GM19468 (cell line): ENCODE measurements around the gene AKAP8L.

Experiments used
- ATAC-seq: cut with Tn5 transposase; IDR thresholded peaks from one replicate; pipeline ENCODE4 v1.9.1; 2021; ENCODE audit warnings: mild to moderate bottlenecking, moderate library complexity, moderate number of reproducible peaks; ENCODE audit not compliant: unreplicated experiment; ENCODE audit errors: extremely low read depth

AKAP8L gene

DNA sequence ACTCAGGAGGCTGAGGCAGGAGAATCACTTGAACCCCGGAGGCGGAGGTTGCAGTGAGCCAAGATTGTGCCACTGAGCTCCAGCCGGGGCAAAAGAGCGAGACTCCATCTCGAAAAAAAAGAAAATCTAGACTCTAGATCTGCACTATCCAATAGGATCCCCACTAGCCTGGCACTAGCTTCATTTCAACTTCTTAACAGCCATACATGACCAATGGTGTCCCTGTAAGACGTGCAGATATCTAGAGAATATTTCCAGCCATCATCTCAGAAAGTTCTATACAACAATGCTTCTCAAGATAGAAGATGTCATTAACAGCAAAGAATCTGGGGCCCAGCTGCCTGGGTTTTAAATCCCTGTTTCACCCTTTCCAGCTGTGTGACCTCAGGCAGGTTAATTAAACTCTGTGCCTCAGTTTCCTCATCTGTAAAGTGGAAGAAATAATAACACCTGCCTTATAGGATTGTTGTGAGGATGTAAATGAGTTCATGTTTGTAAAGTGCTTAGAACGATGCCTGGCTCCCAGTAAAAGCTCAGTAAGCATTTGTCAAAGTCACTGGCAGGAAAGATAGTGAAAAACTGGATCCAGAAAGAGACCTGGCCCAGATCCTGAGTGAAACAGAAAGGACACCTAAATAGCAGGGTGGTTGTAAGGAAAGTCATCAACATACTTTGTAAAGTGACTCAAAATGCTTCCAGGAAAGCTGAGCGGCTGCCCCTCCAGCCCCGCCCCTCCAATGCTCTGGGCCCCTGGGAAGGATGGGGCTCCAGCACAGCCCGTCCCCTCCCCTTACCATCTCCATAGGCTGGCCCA is 17.4 kb upstream of the AKAP8L start:
- no peak for ATAC-seq

DNA sequence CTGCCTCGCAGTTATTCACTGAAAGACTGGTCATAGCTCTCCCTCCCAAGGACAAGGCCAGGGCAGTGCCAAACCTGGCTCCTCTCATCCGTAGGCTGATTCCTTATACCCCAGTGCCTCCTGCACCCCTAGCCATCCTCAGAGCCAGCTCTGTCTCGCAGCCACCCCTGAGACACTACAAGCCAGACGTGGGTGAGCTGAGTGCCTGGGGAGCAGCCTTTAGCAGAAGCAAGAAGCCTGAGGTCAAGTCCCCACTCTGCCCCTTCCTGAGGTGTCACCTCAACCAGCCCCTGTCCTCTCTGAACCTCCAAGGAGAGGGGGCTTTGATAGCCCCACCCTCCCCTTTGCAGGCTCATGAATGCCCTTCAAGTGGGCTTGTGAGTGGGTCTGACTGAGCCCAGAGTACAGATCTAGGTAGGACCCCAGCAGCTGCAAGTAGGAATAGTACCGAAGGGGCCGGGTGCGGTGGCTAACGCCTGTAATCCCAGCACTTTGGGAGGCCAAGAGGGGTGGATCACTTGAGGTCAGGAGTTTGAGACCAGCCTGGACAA is 14.8 kb upstream of the AKAP8L start:
- no peak for ATAC-seq

DNA sequence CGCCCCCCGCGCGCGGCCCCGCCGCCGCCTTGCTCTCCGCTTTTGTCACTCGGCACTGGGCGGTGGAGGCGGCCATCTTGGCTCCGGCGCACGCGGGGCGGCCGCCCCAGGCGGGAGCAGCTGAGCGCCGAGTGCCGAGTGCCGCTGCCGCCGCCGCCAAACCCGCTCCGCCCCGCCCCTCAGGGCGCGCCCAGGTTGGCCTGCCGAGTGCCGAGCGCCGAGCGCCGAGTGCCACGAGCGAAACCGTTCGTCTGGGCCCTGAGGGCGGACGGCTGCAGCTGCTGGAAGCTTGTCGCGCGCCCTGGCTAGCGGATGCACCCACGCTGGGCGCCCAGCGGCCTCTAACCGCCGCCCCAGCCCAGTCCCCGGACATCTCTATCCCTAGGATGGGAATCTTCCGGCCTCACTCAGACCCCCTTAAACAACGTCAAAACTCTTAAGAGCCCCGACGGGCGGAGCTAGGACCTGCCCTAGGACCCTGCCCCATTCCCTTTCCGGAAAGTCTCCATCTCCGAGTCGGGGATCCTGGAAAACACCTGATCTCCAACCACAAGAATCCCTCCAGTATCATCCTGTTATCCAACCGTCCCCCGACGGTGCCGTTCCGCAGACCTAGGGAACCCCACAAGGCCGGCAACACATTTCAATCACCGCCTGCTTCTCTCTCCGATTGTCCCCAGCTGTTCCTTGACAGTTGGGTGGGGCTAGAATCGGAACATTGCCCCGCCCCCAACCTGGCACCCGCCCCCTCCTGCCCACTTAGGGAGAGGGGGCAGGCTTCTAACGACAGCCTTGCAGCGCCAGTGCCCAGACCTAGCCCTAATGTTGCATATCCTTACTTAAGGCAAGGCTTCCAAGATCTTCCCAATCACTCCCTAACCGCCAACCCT is 14.1 kb upstream of the AKAP8L start:
- no peak for ATAC-seq

DNA sequence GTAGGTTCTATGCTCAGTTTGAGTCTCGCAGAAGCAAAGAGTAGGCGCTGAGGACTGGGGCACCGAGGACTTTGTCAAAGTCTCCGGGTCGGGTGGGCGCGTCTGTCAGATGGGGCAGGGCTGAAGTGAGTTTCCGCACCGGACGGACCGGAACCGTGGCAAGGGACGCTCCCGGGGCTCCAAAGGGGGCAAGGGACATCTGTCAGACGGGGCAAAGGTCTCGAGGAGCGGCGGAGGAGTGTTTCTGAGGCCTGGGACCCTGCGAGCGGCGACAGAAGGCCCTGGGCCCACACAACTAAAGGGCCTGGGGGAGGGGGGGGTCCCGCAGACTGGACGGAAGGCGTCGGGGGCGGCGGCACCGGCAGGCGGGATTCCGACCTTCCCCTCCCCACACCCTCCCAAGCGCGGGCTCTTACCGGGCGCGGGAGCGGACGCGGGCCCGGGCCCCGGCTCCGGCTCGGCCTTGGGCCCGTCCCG is 13.3 kb upstream of the AKAP8L start:
- no peak for ATAC-seq

DNA sequence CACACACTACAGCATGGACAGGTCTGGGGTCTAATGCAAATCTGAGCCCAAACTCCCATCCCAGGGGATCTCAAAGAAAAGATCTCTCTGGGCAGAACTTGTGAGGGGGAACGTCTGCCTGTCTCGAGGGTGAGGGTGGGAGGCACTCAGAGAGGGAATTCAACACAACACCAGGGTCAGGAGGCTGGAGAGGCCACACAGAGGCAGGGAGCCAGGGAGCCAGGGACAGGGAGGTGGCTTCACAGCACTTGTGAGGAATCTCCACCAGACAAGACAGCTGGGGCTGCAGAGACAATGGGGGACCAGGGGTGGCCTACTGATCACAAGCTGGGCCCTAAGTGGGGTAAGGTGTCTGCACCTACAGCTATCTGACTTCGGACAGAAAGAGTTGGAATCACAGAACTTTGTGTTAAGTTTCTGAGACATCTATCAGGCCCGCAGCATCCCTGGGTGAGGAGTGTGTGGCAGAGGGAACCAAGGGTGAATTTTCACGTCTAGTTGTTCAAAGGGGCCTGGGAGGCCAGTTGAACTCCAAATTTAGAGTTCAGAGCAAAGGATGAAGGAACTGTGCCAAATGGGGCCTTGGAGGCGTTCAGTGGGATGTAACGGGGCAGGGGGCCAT is 12.7 kb upstream of the AKAP8L start:
- ATAC-seq, result no peak

DNA sequence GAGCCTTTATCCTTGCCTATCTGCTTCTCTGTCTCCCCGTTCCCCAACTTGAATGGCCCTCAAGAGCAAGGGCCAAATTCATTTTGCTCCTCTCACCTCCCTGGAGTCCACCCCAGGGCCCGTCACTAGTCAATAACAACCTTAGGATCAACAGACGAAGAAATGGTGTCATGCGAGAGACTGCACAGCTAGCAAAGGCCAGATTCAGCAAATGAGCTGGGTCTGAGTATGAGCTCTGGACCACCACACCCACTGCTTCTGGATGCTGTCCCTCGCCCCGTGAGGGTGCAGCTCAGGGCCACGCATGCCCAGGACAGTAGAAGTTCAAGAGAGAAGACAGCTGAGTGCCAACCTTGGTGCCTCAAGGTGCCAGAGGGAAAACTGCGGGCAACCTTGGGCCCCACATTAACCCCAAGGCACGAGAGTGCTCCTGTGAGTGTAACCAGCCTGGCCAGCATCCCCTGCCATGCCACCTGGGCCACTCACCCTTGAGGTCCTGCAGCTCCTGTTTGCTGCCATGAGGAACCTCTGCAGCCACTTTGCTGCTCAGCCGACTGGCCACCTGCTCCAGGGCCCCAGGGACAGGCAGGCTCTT is 11.8 kb upstream of the AKAP8L start:
- no peak for ATAC-seq

DNA sequence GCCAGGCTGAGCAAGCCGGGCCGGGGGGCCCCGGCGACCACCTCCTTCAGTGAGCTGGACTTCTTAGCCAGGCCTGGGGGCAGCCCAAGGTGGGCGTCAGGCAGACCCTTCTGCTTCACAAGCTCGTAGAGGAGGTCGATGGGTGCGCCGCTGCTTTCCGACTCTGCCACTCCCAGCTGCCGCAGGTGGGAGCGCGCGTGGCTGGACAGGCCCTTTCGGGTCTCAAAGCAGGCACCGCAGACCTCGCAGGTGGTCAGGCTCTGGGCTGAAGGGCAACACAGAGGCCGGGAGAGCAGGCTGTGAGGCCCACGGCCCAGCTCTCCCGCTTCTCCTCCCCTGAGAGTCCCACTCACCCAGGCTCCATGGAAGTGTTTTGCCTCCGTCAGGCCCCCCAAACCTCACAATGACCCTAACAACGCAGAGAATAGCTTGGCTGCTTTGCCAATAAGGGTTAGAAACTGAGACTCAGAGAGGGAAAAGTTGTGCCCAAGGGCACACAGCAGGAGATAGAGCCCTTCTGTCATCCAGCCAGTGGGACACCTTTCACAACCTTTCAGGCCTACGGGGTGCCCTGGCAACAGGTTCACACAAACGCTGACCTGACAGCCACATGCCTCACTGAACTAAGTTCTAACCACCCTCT is 11.2 kb upstream of the AKAP8L start:
- no peak for ATAC-seq

DNA sequence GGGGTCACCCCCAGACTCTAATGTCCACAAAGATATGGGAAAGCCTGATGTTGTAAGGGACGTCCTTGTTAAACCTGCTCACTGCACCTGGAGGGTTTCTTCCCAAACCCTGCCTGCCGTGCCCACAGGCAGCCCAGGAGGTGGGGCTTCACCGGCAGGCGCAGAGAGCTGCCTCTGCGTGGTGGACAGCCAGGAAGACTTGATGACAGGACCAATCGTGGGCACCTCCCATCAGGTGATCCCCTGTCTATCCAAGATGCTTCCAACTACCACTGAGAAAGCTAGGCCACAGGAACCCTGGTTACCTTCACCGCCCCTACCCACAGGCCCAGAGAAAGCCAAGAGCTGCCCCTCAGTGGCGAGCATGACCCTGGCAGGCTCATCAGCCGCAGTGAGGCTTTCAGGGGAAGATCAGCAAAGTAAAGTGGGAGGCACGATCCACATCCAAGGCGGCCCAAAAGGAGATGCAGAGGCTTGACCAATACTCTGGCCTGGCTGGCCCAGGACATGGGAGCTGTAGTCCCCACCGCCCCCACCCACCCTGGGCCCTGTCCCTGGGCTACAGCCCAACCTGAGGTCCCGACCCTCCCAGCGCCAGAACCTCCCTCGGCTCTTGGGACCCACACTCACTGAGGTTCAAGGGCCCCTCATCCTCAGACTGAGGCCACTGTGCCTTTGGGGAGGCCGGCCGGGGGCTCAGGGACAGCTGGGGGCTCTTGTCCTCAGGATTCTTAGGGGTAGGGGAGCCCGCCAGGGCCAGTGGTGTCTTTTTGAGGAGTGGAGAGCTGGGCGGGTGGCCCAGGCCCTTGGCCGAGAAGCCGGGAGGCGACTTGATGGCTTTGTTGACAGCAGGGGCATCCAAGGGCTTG is 10.4 kb upstream of the AKAP8L start:
- ATAC-seq, result no peak

DNA sequence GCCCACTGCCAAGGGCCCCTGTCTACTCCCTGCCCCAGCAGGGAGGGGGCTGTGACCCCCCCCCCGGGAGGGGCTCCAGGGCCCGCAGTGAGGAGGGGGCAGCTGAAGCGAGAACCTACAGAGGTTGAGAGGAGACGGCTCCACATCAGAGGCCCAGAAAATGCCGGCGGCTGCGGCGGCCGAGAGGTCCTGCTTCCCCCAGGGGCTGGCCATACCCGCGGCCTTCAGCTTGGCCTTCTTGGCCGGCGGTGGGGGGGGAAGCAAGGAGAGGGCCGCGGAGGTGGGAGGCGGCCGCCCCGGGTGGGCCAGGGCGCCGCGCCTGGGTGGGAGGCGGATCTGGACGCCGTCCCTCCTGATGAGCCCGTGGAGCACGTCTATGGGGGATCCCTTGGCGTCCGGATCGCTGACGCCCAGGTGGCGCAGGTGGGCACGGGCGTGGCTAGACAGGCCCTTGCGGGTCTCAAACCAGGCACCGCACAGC is 9.2 kb upstream of the AKAP8L start:
- ATAC-seq, result no peak

DNA sequence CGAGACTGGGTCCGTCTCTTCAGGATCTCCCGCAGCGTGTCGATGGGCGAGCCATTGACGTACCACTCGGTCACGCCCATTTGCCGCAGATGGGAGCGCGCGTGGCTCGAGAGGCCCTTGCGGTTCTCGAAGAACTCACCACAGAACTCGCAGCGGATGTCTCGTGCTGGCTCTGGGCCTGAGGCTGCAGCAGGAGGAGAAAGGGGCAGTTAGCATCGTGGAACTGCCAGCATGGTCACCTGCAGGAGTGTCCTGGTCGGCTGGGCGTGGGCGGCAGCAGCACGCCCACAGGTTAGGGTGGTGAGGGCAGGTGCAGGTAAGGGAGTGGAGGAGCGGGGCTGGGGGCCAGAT is 8.5 kb upstream of the AKAP8L start:
- no peak for ATAC-seq

DNA sequence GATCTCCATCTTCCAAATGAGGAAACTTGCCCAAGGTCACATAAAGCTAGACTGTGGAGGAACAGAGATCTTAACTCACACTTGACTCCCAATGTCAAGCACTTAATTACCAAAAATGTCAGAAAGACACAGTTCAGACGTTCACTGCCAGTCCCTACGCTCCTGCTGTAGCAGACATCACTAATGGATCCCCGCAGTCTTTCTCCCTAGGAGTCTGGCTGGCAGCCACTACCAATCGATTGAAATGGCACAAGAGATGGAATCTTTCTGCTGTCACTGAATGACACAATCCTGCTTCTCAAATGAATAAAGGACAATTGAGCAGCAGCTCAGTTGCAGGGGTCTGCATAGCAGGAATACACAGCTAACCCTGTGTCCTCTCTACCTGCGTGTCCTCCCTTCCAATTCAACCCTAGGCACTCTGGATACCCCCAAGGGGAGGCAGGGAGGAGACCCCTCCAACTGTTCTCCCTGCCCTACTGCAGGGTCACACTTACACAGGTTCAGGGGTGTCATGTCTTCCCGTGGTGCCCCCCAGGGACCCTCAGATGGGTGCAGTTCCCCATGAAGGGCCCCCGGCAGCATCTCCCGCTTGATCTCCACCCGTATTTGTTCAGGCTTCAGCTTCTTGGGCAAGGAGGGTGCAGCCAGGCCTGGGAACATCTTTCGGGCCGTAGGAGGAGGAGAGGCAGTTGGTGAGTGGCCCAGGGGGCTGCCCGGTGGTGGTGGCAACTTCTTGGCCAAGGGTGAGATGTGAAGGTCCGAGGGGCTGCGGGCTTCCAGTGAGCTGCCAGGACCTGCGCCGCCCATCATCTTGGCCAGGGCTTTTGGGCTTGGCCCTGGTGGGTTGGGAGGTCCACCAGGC is 7.9 kb upstream of the AKAP8L start:
- no peak for ATAC-seq

DNA sequence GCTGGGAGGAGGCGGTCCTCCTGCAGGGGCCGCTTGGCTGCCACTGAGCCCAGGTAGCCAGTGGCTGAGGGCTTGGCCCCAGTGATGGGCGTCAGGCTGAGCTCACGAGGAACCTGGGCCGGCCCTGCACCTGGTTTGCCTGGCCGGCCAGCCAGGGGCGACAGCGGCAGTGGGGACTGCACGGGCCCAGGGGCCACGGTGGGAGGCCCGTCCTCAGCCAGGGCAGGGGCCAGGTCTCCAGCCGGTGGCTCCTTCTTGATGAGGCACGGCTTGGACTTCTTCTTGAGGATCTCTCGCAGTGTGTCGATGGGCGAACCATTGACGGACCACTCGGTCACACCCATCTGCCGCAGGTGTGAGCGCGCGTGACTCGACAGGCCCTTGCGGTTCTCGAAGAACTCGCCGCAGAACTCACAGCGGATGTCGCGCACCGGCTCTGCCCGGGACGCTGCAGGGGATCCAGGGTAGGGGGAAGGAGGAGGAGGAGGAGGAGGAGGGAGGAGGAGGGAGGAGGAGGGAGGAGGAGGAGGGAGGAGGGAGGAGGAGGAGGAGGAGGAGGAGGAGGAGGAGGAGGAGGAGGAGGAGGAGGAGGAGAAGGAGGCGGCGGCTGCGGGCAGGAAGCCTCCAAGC is 6.6 kb upstream of the AKAP8L start:
- ATAC-seq, result no peak

DNA sequence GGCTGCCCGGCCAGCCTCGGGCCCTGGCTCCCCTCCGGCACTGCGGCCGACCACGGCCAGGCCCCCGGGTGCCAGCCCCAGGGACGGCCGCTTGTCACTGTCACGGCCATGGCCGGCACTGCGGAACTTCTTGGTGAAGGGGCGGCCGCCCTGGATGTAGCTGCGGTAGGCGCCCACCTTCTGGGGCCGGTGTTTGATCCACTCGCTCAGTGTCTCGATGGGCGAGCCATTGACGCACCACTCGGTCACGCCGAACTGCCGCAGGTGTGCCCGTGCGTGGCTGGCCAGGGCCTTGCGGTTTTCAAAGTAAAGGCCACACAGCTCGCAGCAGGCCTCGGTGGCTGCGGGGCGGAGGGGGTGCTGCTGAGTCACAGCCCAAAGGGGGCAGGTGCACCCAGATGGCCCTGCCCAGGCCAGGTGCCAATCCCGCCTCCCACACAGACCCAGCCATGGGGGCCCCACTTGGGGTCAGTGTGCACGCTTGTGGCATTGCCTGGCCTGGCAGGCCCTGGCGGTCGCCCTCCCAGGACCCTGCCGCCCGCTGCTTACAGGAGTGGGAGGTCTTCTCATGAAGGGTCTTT is 6.0 kb upstream of the AKAP8L start:
- ATAC-seq, result no peak

DNA sequence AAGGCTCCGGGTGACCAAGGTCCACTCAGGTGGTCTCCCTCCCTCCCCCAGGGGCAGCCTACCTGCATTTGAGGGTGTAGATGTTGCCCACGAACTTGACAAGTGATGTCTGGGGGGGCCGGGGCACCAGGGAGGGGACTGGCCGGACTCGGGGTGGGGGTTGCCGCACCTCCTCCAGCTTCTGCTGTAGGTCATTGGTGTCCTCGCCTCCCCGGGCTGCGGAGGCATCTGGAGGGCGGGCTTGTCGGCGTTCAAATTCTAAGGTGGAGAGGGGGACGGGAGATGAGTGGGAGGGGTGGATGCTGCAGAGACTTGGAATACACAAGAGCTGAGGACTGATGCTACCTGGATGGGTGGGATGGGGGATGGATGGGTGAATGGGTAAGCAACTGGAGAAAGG is 5.3 kb upstream of the AKAP8L start:
- ATAC-seq, result no peak

DNA sequence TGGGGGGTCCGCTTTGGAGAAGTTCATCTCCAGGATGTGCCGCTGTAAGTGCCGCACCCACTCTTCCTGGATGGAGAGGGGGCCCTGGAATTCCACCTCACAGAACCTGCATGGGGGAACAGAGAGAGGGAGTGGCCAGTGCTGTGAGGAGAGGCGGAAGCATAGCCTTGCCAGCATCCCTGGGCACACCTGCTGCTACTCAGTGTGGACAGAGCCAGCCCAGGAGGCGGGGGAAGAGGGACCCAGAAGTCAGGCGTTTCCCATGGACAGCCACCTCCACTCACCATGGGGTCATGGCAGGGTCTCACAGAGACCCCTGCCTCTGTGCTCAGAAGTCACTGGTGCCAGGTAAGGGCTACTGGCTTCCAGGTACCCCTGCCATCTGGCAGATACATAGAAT is 4.3 kb upstream of the AKAP8L start:
- ATAC-seq, result no peak

DNA sequence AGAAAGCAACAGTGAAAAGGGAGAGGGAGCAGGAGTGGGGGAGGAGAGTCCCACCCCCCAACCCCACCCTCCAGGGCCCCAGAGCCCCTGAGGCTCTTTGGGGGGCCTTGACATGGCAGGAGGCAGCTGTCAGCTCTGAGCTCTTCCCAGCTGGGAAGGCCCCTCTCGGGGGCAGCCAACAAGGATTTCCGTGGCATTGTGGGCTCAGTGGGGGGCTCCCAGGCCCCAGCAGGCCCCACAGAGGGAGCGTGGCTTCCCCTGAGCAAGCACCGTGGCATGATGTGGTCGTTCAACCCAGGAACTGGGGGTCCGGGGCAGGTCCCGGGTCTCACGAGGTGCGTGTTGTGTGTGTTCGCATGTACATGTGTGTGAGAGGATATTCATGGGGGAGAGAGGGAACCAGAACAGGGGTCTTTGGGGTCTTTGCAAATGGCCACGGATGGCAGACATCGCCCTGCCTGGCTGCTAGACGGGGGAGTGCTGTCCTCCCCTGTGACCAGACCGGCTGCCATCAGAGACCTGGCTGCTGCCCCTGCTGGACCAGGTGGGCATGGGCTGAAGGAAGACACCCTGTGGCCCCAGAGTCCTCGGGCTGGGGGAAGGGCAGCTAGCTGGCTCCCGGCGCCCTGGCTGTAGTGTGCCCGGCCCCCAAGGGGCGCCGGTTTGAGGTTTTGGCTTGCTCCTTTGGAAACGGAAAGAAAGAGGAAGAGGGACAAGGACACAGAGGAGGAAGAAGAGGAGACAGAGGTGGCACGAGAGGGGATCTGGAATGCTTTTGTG is 3.7 kb upstream of the AKAP8L start:
- no peak for ATAC-seq
